HEK293T (cell line): ENCODE results near the gene GPATCH4.

Source experiments
- BHLHE40 ChIP-seq: fragments of 450-650 bp; IDR thresholded peaks from 2 replicates; pipeline ENCODE4 v1.6.1; 2016; ENCODE audit warnings: mild to moderate bottlenecking, moderate library complexity, borderline replicate concordance
- CTBP1 ChIP-seq: fragments of 450-650 bp; IDR thresholded peaks from 2 replicates; pipeline ENCODE4 v1.6.1; 2016; ENCODE audit warnings: borderline replicate concordance
- ELF4 ChIP-seq: fragments of 450-650 bp; IDR thresholded peaks from 2 replicates; pipeline ENCODE4 v1.6.1; 2017; ENCODE audit warnings: antibody characterized with exemption
- FOXM1 ChIP-seq: fragments of 450-650 bp; IDR thresholded peaks from 2 replicates; pipeline ENCODE4 v1.6.1; 2017; ENCODE audit warnings: mild to moderate bottlenecking, borderline replicate concordance
- LEF1 ChIP-seq: fragments of 450-650 bp; IDR thresholded peaks from 2 replicates; pipeline ENCODE4 v1.6.1; 2017; ENCODE audit warnings: mild to moderate bottlenecking, borderline replicate concordance
- TARDBP ChIP-seq: fragments of 450-650 bp; IDR thresholded peaks from 2 replicates; pipeline ENCODE4 v1.6.1; 2016
- ZNF384 ChIP-seq: fragments of 450-650 bp; IDR thresholded peaks from 2 replicates; pipeline ENCODE4 v1.6.1; 2016
- TF ChIP-seq, protein P1 (sequence below): fragments of 450-650 bp; IDR thresholded peaks from 2 replicates; pipeline ENCODE4 v1.6.1; 2016

DNA sequence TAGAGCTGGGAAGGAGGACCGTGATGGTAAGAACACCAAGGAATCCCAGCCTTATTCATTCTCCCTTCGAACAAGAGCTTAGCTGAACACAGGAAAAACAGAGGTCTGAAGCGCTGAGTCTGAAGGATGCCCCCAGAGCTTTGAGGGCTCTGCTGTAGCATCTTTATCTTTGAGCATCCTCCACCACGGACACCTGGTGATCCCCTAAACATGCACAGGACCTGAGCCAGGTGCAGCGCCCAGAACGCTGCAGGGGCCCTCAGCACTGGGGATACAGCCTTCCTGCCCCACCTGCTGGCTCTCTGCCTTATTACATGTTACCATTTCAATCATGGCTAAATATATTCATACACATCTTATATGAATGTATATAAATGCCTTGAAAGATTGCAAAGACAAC, 7.7 kb upstream of the GPATCH4 start:
- no peak for TF ChIP-seq FOXM1
- no peak for TF ChIP-seq CTBP1
- TF ChIP-seq TARDBP: no peak
- no peak for TF ChIP-seq ZNF384
- no peak for TF ChIP-seq ELF4
- TF ChIP-seq, protein P1, sequence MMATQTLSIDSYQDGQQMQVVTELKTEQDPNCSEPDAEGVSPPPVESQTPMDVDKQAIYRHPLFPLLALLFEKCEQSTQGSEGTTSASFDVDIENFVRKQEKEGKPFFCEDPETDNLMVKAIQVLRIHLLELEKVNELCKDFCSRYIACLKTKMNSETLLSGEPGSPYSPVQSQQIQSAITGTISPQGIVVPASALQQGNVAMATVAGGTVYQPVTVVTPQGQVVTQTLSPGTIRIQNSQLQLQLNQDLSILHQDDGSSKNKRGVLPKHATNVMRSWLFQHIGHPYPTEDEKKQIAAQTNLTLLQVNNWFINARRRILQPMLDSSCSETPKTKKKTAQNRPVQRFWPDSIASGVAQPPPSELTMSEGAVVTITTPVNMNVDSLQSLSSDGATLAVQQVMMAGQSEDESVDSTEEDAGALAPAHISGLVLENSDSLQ: no peak
- no peak for TF ChIP-seq BHLHE40
- no peak for TF ChIP-seq LEF1
